ACC112 (cell line): Measurements from ENCODE around the gene CCDC187.
"Not testable (repeated sequence)": the region's sequence is repeated elsewhere in the genome, so short reads cannot be mapped to it uniquely, and the experiment has no call there.

Experiments
- H2AFZ ChIP-seq: fragments of 200-600 bp; sonication (generic); one replicate; pipeline ENCODE4 v1.6.0; 2017; ENCODE audit warnings: antibody characterized with exemption, low read length; ENCODE audit not compliant: unreplicated experiment
- H3K27ac ChIP-seq: fragments of 200-600 bp; sonication (generic); 2 replicates; pipeline ENCODE4 v1.5.1; 2014; ENCODE audit warnings: low read depth, mild to moderate bottlenecking, antibody characterized with exemption, low read length, moderate library complexity
- H3K27me3 ChIP-seq: fragments of 200-600 bp; sonication (generic); 2 replicates; pipeline ENCODE4 v1.6.1; 2014; ENCODE audit warnings: mild to moderate bottlenecking, antibody characterized with exemption, low read length, moderate library complexity, mixed read lengths; ENCODE audit not compliant: insufficient read depth
- H3K36me3 ChIP-seq: fragments of 200-600 bp; sonication (generic); 2 replicates; pipeline ENCODE4 v1.6.1; 2016; ENCODE audit warnings: mild to moderate bottlenecking, antibody characterized with exemption, low read length, moderate library complexity, mixed read lengths; ENCODE audit not compliant: insufficient read depth
- H3K4me1 ChIP-seq: fragments of 200-600 bp; sonication (generic); one replicate; pipeline ENCODE4 v1.6.1; 2016; ENCODE audit warnings: low read length, mixed read lengths; ENCODE audit not compliant: insufficient read depth, unreplicated experiment, control insufficient read depth
- H3K4me3 ChIP-seq: fragments of 200-600 bp; sonication (generic); 2 replicates; pipeline ENCODE4 v1.5.1; 2014; ENCODE audit warnings: mild to moderate bottlenecking, low read depth, low read length
- H3K79me2 ChIP-seq: fragments of 200-600 bp; sonication (generic); one replicate; pipeline ENCODE4 v1.6.0; 2016; ENCODE audit warnings: low read length; ENCODE audit not compliant: control insufficient read depth, unreplicated experiment, insufficient read depth

CCDC187 gene

DNA sequence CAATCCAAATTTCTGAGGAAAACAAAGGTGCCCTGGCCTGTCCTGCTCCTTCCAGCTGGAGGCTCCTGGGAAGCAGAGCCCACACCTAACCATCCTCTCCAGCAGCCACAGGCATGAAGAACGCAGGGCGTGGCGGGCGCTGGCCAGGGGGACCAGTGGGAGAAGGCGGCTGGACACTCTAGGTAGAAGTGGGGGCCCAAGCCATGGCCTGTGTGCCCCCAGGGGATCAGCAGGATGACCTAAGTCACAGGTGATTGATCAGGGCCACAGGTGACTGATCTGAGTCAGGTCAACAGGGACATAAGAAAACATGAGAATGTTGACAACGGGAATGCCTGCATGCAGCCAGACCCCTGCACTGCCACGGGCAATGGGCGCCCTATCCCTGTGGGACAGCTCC lies 61.6 kb downstream of the CCDC187 start:
- Histone ChIP-seq H2AFZ (no peak overlapping the region), H3K4me3 (no peak overlapping the region), H3K36me3 (no peaks in the 10 kb centered on the region), H3K27me3 (peaks cover 6% of the 10 kb centered on the region; the same call in 1 of the 2 replicates), H3K4me1 (peaks cover 10% of the 10 kb centered on the region), H3K79me2 (peaks cover 49% of the 10 kb centered on the region), H3K27ac (no peak overlapping the region)

GRCh38 chr9:136241542-136241941 lies 62.4 kb downstream of the CCDC187 start:
- peaks cover 49% of the 10 kb centered on the region for H3K79me2 ChIP-seq
- H2AFZ ChIP-seq: no peak overlapping the region
- peaks cover 10% of the 10 kb centered on the region for H3K4me1 ChIP-seq
- no peak overlapping the region for H3K27ac ChIP-seq
- H3K36me3 ChIP-seq: no peaks in the 10 kb centered on the region
- no peak overlapping the region for H3K4me3 ChIP-seq
- H3K27me3 ChIP-seq: 0 out of 2 replicates have a peak, but pooled peaks cover 2% of the 10 kb centered on the region

- H2AFZ ChIP-seq: no peak overlapping the region
- H3K4me1 ChIP-seq: peaks cover 10% of the 10 kb centered on the region
- no peak overlapping the region for H3K27ac ChIP-seq
- H3K79me2 ChIP-seq: peaks cover 49% of the 10 kb centered on the region
- no peaks in the 10 kb centered on the region for H3K36me3 ChIP-seq
- no peak overlapping the region for H3K4me3 ChIP-seq
- H3K27me3 ChIP-seq: no peaks in the 10 kb centered on the region
These were observed 63.0 kb downstream of the CCDC187 start for GRCh38 chr9:136240941-136241340.

GRCh38 chr9:136239983-136240330 lies 63.9 kb downstream of the CCDC187 start:
- peaks cover 49% of the 10 kb centered on the region for H3K79me2 ChIP-seq
- H3K27ac ChIP-seq: no peak overlapping the region
- no peak overlapping the region for H3K4me3 ChIP-seq
- no peak overlapping the region for H2AFZ ChIP-seq
- no peaks in the 10 kb centered on the region for H3K36me3 ChIP-seq
- H3K4me1 ChIP-seq: peaks cover 10% of the 10 kb centered on the region
- H3K27me3 ChIP-seq: no peaks in the 10 kb centered on the region

GRCh38 chr9:136239135-136239982 lies 64.5 kb downstream of the CCDC187 start:
- Histone ChIP-seq H3K4me1 (peaks cover 6% of the 10 kb centered on the region), H3K27me3 (no peaks in the 10 kb centered on the region), H2AFZ (no peak overlapping the region), H3K36me3 (no peaks in the 10 kb centered on the region), H3K4me3 (no peak overlapping the region), H3K27ac (no peak overlapping the region), H3K79me2 (peaks cover 43% of the 10 kb centered on the region)

DNA sequence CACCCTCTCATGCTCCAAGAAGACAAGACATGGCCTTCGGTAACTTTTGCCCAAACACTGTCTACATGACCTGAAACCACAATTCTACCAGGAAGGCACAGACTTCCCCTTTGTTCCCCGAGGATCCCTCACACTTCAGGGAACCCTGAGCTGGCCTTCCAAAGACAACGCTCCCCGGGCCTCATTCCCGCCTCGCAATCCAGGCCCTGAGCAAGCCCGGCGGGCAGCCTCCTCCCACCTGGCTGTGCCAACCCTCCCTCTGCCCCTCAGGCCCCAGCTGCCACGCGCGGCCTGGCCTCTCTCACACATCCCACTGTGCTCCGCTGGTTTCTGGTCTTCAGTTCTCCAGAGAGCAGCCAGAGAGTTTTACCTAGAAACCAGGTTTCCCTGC lies 65.6 kb downstream of the CCDC187 start:
- Histone ChIP-seq H3K27me3 (no peaks in the 10 kb centered on the region), H3K36me3 (no peaks in the 10 kb centered on the region), H3K4me1 (no peaks in the 10 kb centered on the region), H3K27ac (no peak overlapping the region), H2AFZ (no peak overlapping the region), H3K79me2 (peaks cover 33% of the 10 kb centered on the region), H3K4me3 (no peak overlapping the region)

- Histone ChIP-seq H3K4me1 (no peaks in the 10 kb centered on the region), H3K27me3 (no peaks in the 10 kb centered on the region), H3K4me3 (no peak overlapping the region), H3K79me2 (peaks cover 27% of the 10 kb centered on the region), H3K36me3 (no peaks in the 10 kb centered on the region), H2AFZ (no peak overlapping the region), H3K27ac (no peak overlapping the region)
These were observed 66.2 kb downstream of the CCDC187 start for GRCh38 chr9:136237486-136238341.

GRCh38 chr9:136236471-136237410 lies 67.2 kb downstream of the CCDC187 start:
- not testable (repeated sequence) for H3K4me1 ChIP-seq, H2AFZ ChIP-seq, H3K4me3 ChIP-seq, H3K36me3 ChIP-seq, H3K27me3 ChIP-seq, H3K27ac ChIP-seq
- peaks cover 20% of the 10 kb centered on the region for H3K79me2 ChIP-seq

GRCh38 chr9:136235709-136236455 lies 68.0 kb downstream of the CCDC187 start:
- Histone ChIP-seq H3K4me1 (no peaks in the 10 kb centered on the region), H3K79me2 (peaks cover 12% of the 10 kb centered on the region)

DNA sequence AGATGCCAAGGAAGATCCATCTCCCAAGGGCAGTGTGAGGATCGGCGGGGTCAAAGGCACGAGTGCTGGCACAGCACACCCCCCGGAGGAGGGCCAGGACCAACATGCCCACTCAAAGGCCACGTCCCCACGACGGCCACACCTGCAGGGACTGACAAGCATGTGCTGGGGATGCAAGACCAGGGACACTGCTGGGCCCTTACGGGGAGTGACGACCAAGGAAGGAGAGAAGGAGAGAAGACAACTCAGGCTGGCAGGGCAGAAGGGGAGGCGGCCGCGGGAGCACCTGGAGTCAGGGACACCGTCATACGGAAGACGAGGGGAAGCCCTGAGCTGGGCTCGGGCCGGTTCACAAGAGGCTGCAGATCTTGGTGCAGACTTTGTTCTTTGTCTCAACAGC lies 68.7 kb downstream of the CCDC187 start:
- Histone ChIP-seq H3K4me3 (no peak overlapping the region), H3K79me2 (peaks cover 5% of the 10 kb centered on the region), H3K36me3 (no peaks in the 10 kb centered on the region), H3K27me3 (no peaks in the 10 kb centered on the region), H2AFZ (no peak overlapping the region), H3K27ac (no peak overlapping the region), H3K4me1 (no peaks in the 10 kb centered on the region)

More at GRCh38 chr9:136235709-136236455, 68.0 kb downstream of the CCDC187 start:
- no peaks in the 10 kb centered on the region for H3K27me3 ChIP-seq
- no peak overlapping the region for H3K4me3 ChIP-seq
- H3K27ac ChIP-seq: no peak overlapping the region
- H3K36me3 ChIP-seq: no peaks in the 10 kb centered on the region
- H2AFZ ChIP-seq: no peak overlapping the region
